HFF-Myc (cell line): ENCODE results near the gene REEP3.

ENCODE experiments used
- DNase-seq: peaks from one replicate; pipeline ENCODE4 v3.0.0-alpha.2; 2011; ENCODE audit warnings: low read depth; ENCODE audit errors: extremely low read depth
- H3K4me3 ChIP-seq: replicated peaks from 2 replicates; pipeline ENCODE4 v1.5.1; 2011; ENCODE audit warnings: low read depth, mild to moderate bottlenecking, control low read depth, low read length
- CTCF ChIP-seq: IDR thresholded peaks from 2 replicates; pipeline ENCODE4 v1.5.1; 2012; ENCODE audit warnings: mild to moderate bottlenecking, low read depth, low read length, control low read depth; ENCODE audit errors: missing control alignments

REEP3 gene

GRCh38 chr10:63583397-63583796 is 62.2 kb downstream of the REEP3 start:
- no peak for DNase-seq
- TF ChIP-seq CTCF: no peak
- no peak overlapping the region for H3K4me3 ChIP-seq

GRCh38 chr10:63583909-63584724 is 62.9 kb downstream of the REEP3 start:
- no peak for TF ChIP-seq CTCF
- H3K4me3 ChIP-seq: no peak overlapping the region

GRCh38 chr10:63584725-63585035 is 63.5 kb downstream of the REEP3 start:
- H3K4me3 ChIP-seq: no peak overlapping the region
- TF ChIP-seq CTCF: no peak
- no peak for DNase-seq

More at GRCh38 chr10:63583909-63584724, 62.9 kb downstream of the REEP3 start:
- no peak for DNase-seq

GRCh38 chr10:63585041-63585440 is 63.8 kb downstream of the REEP3 start:
- no peak for DNase-seq
- TF ChIP-seq CTCF: no peak
- H3K4me3 ChIP-seq: no peak overlapping the region

- TF ChIP-seq CTCF: no peak
- DNase-seq: no peak
- no peak overlapping the region for H3K4me3 ChIP-seq
These were observed 64.8 kb downstream of the REEP3 start for GRCh38 chr10:63586043-63586442.

GRCh38 chr10:63587191-63587590 is 66.0 kb downstream of the REEP3 start:
- no peak overlapping the region for H3K4me3 ChIP-seq
- no peak for TF ChIP-seq CTCF
- no peak for DNase-seq
